GM19351 (cell line): ENCODE measurements around the gene ANKRD24.
A peak's percentile ranks its signal among the peaks of the same experiment; 100 is the strongest.
"Not testable (repeated sequence)": the region's sequence is repeated elsewhere in the genome, so short reads cannot be mapped to it uniquely, and the experiment has no call there.

Experiments used
- ATAC-seq: cut with Tn5 transposase; IDR thresholded peaks from one replicate; pipeline ENCODE4 v1.9.1; 2021; ENCODE audit warnings: mild to moderate bottlenecking, moderate library complexity; ENCODE audit not compliant: unreplicated experiment

Gene ANKRD24

GRCh38 chr19:4229179-4229931, 46.9 kb downstream of the ANKRD24 start, which contains the start of gene EBI3:
Gene EBI3 (plus strand): TSS chr19:4229523. CDS start chr19:4229551, 28 bp downstream.
- ATAC-seq: peak; percentile 63

- not testable (repeated sequence) for ATAC-seq
Measured at GRCh38 chr19:4230237-4230636, 47.7 kb downstream of the ANKRD24 start.

- ATAC-seq: not testable (repeated sequence)
Measured at GRCh38 chr19:4231521-4231920, 49.0 kb downstream of the ANKRD24 start.

DNA sequence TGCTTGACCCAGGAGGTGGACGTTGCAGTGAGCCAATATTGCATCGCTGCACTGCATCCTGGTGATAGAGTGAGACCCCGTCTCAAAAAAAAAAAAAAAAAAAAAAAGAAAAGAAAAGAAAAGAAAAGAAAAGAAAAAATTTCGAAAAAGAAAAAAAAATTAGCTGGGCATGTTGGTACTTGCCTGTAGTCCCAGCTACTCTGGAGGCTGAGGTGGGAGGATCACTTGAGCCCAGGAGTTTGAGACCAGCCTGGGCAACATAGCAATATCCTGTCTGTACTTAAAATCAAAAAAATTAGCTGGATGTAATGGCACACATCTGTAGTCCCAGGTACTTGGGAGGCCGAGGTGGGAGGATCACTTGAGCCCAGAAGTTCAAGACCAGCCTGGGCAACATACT, 49.6 kb downstream of the ANKRD24 start:
- ATAC-seq: not testable (repeated sequence)

- no peak for ATAC-seq
Measured at GRCh38 chr19:4232614-4233281, 50.3 kb downstream of the ANKRD24 start.

- ATAC-seq: no peak
Measured at GRCh38 chr19:4233282-4233853, 50.9 kb downstream of the ANKRD24 start.

DNA sequence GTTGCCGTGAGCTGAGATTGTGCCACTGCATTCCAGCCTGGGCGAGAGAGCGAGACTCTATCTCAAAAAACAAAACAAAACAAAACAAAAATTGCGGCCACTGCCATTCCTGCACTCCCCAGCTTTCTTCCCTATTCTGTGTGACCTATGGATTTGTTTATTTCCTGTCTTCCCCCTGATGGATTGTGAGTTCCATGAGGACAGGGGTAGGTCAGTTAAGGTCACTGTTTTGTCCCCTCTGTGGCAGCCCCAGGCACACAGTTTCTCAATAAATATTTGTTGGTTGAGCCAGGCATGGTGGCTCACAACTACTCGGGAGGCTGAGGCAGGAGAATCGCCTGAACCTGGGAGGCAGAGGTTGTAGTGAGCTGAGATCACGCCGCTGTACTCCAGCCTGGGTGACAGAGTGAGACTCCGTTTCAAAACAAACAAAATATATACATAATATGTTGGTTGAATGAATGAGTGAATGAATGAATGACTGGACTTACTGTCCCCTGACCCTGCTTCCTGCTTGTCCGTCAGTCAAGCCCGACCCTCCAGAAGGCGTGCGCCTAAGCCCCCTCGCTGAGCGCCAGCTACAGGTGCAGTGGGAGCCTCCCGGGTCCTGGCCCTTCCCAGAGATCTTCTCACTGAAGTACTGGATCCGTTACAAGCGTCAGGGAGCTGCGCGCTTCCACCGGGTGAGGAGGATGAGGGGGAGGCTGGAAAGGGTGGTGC, 51.8 kb downstream of the ANKRD24 start:
- no peak for ATAC-seq

DNA sequence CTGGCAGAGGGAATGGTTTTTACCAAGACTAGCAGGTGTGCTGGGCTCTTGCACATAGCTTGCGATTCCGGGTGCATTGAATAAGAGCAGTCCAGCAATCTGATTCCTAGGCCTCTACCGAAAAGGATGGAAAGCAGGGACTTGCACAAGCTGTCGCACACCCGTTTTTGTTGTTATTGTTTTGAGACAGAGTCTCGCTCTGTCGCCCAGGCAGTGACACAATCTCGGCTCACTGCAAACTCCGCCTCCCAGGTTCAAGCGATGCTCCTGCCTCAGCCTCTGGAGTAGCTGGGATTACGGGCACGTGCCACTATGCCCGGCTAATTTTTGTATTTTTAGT, 52.3 kb downstream of the ANKRD24 start:
- no peak for ATAC-seq

DNA sequence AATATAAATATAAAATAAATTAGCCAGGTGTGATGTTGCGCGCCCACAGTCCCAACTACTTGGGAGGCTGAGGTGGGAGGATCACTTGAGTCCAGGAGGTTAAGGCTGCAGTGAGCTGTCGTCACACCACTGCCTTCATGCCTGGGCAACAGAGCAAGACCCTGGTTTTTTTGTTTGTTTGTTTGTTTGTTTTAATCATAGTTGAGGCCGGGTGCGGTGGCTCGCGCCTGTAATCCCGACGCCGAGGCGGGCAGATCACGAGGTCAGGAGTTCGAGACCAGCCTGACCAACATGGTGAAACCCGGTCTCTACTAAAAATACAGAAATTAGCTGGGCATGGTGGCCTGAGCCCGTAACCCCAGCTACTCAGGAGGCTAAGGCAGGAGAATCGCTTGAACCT, 55.0 kb downstream of the ANKRD24 start:
- ATAC-seq: not testable (repeated sequence)

DNA sequence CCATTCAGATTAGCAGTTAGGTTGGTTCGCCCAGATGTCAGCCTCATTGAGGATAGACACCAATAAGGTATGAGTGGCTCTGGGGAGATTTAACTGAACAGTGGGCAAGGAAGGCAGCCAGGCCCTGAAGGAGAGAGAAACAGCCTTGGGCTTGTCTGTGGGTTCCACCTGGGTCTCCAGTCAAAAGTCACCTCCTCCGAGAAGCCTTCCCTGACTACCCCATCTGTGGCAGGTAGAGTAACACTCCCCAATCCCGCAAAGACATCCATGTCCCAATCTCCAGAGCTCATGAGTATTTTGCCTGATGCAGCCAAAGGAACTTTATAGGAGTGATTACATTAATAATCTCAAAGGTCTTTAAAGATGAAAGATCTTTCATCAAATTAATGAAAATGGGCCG, 56.3 kb downstream of the ANKRD24 start:
- ATAC-seq: no peak

DNA sequence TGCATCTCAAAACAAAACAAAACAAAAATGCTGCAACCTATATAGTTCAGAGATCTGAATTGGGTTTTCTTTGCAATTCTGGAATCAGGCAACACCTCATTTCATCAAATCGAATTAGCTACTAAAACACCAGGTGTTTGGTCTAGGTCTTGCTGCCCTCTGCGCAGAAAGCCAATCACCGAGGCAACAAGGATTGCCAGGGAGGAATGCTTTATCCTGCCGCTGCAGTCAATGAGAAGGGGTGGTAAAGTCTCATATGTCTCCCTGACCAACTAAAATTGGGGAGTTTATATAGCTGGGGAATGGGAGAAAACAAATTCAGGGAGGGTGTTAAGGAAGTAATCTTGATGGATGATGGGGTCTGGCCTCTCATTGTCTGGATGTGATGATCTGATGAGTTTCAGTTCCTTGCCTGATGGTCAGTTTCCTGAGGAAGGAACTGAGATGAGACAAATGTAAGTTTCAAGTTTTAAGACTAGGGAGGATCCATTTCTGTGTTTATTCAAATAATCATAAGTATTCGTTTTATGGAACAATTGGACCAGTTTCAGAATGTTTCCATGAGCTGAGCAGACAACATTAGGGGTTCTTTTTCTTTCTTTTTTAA, 59.4 kb downstream of the ANKRD24 start:
- ATAC-seq: no peak

DNA sequence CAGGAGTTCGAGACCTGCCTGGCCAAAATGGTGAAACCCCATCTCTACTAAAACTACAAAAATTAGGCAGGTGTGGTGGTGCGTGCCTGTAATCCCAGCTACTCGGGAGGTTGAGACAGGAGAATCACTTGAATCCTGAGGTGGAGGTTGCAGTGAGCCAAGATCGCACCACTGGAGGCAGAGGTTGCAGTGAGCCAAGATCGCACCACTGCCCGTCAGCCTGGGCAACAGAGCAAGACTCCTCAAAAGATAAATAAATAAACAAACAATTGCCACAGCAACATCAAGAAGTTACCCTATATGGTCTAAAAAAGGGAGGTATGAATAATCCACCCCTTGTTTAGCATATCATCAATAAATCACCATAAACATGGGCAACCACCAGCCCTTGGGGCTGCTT, 63.4 kb downstream of the ANKRD24 start:
- not testable (repeated sequence) for ATAC-seq

DNA sequence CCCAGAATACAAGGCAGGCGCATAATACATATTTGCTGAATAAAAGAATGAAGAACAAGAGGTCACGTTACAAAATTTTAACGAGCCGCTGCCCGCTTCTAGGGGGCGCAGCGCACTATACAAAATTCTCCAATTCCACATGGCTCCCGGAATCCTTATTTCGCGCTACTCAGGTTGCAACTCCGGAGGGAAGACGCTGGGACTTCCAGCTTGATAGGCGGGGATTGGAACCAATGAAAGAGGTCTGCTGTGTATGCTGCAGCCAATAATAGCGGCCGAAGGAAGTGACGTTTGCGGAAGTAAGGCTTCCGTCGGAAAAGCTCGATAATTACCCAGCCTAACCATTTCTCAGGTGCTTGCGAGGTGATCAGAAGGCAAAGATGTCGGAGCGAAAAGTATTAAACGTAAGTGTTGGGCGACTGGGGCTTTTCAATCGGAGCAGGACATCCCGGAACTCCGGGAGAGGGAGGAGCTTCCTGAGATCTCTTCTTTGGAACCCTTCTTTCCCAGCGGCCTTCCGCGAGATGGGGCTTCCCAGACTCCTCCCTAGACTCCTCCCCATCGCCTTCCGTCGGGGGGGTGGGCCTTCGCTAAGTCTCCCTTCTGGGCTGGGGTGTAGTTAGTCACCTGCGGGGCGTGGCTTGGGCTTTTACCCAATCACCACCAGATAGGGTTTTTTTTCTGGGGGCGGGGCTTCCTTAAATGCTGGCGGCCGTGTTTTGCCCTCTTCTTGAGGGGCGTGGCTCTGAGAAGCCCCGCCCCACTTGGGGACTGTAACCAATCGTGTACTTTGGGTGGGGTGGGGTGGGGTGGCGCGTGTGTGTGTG, 64.5 kb downstream of the ANKRD24 start, which contains the start of gene YJU2:
TSS of gene YJU2 (plus strand) at position 314 of the 827 bp plus-strand sequence. CDS start at position 381, 67 bp downstream.
- peak; percentile 84 for ATAC-seq

- ATAC-seq: no peak
Measured at GRCh38 chr19:4256563-4256962, 74.1 kb downstream of the ANKRD24 start.

GRCh38 chr19:4257025-4257424, 74.5 kb downstream of the ANKRD24 start:
- ATAC-seq: no peak

DNA sequence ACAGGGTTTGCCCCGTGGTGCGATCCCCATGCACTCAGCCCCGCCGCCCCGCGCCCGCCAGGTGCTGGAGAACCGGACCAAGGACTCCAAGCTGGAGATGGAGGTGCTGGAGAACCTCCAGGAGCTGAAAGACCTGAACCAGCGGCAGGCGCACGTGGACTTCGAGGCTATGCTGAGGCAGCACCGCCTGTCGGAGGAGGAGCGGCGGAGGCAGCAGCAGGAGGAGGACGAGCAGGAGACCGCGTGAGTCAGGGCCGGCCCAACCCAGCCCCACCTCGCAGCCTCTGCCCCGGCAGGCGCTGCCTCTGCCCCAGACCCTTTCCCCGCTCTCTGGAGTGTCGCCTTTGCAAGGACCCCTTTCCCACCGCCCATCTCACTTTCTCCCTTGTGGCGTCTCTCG, 75.7 kb downstream of the ANKRD24 start:
- ATAC-seq: no peak

DNA sequence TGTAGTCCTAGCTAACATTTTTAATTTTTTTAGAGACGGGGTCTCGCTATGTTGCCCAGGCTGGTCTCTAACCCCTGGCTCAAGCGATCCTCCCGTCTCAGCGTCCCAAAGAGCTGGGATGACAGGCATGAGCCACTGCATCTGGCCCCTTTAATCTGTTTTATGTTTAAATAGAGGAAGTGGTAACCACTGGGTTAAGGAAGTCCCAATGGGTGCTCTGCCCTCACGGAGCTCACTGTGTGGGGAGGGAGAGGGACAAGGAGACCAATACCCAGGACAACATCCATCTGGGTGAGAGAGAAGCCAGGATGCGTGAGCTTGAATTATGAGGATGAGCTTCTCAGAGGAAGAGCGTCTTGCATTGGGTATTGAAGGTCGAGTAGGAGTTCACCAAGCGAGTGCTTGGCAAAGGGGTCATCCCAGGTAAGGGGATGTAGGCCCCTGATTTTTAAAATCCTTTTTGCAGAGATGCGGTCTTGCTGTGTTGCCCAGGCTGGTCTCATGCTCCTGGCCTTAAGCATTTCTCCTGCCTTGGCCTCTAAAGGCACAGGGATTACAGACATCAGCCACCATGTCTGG, 78.2 kb downstream of the ANKRD24 start:
- ATAC-seq: no peak

DNA sequence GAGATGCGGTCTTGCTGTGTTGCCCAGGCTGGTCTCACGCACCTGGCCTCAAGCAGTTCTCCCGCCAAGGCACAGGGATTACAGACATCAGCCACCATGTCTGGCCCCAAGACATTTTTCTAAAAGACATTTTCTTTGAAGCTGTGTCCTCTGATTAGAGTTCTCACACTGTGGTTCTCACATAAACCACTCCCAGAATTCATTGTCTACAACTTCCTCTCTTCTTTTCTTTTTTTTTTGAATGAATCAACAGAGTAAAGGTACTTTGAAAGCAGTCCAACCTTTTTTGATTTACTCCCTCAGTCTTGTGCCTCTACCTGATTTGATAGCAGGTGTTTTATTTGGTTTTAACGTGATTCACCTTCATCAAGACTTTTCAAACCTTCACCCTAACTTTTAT, 82.3 kb downstream of the ANKRD24 start:
- ATAC-seq: no peak

GRCh38 chr19:4266253-4267000, 83.9 kb downstream of the ANKRD24 start:
- ATAC-seq: no peak
